ENCODE data around the gene BTRC. TPM values are rescaled to one million over a fixed set of nuclear protein-coding genes. Genes with fewer than 3 reads are reported as not detected.
"Not testable (repeated sequence)": the region's sequence is repeated elsewhere in the genome, so short reads cannot be mapped to it uniquely, and the experiment has no call there.

The BTRC gene
- total RNA-seq: 33.2 TPM
- long read RNA-seq, full-length matches to known transcripts: 4 of 18 reads
- long read RNA-seq, partial matches to known transcripts: 10 of 18 reads
- long read RNA-seq, other reads (novel, unspliced or antisense): 4 of 18 reads

DNA sequence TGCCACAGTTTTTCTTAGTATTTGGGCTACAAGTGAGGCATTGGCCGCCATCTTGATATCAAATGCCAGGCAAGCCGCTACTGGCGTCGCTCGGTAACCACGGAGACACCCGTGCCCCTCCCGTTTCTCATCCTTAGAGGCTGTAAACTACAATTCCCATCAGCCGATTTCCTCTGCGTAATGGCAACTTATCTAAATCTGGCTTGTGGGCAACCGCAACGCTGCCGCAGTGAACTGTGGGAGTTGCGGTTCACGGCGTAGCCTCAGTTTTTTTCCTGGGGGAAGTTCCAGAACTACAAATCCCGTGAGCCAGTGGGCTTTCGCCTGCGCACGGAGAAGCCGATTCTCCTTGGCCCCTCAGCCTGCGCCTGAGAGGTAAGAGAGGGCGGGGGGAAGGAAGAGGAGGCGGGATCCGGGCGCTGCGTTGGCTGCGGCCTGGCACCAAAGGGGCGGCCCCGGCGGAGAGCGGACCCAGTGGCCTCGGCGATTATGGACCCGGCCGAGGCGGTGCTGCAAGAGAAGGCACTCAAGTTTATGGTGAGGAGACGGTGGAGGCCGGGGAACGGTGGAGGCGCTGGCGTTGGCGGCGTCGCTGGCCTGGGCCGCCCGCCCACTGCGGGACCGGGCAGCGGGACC lies at the start of gene BTRC:
Gene BTRC (plus strand): TSS at position 474 of the 636 bp plus-strand sequence. CDS start 16 bp downstream, at position 490.
- ATAC-seq: peak; percentile 98
- DNase-seq: peak; percentile 96
- intact Hi-C loops (cut with micrococcal nuclease): no loop called here

DNA sequence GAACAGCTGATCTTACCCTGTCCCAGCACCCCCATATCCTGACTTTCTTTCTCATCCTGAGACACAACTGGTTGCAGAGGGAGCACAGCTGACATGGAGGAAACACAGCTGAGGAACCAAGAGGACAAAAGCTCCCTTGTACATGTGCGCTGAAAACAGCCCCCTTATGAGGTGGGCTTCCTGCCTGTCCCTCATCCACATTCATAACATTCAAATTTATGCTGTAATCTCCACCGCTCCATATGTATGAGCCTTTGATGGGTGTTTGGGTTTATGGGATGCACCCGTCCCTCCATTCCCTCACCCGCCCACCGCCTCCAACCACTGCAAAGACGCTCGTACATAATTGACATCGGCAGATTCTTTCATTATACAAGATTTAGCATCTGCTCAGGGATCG lies 49.6 kb upstream of the BTRC start:
- ATAC-seq: no peak
- intact Hi-C loops (cut with micrococcal nuclease): loop anchor here (10.0 kb wide), 1 partner anchor 140 kb away; no protein-coding TSS in a partner anchor
- no peak for DNase-seq

DNA sequence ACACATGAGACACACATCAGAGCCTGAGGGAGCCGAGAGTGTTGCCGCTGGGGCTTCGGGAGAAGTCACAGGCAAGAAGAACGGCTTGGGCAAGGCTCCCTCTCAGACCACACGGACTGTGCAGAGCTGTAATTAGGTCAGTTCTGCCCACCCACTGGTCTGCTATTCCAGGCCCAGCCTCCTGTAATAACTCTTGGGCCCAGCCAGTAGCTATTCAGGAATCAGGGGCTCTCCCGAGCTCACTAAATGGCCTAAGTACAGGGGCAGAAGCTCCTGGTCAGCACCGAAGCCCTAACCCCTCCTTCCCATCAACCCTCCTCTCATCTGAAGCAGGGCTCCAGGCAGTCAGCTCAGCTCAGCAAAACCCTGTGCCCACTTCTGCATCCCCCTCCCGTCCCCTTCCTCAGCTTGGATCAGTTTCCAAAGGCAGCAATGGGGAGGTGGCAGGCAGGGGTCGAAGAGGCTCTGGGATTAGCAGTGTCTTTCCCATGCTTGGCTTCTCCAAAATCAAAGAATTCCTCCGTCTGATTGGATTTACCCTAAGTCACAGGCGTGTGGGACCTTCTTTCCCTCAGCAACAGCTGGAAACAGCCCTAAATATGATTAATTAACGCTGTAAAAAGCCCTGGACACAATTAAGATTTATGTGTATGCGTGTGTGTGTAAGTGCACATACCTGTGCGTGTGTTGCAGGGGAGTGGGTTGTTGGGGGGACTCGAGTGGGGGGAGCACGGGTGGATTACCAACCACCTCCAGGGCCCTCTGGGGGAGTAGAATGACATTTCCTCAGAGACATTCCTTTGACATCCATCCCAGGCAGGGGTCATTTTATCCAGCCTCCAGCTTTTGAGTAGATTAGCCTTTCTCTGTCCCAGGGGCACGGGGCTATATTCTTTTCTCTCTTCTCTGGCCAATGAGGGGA lies 48.4 kb upstream of the BTRC start:
- ATAC-seq (no peak), DNase-seq (no peak)
- intact Hi-C loops (cut with micrococcal nuclease): loop anchor here (10.0 kb wide), 1 partner anchor 139 kb away; no protein-coding TSS in a partner anchor

DNA sequence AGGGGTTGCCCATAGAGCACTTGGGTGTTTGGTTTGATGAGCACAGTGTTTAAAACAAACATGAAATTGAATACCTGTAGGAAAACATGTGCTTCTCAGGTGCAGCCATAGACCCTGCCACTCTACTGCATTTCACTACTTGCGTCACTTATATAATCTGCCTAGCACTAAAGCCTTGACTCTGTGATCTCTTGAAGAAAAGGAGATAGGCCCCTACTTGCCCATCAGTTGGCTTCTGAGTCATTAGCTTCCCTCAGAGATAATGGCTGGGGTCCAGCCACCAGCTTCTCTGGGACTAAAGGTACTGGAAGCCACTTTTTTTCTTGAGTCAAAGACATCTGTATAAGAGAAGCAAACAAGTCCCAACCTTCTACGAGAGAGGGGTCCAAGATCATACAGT lies 45.9 kb upstream of the BTRC start:
- intact Hi-C loops (cut with micrococcal nuclease): loop anchor here (10.0 kb wide), 1 partner anchor 137 kb away; no protein-coding TSS in a partner anchor
- DNase-seq (no peak), ATAC-seq (no peak)

- no peak for DNase-seq
- ATAC-seq: no peak
These were observed 43.3 kb upstream of the BTRC start for GRCh38 chr10:101310529-101311184.

DNA sequence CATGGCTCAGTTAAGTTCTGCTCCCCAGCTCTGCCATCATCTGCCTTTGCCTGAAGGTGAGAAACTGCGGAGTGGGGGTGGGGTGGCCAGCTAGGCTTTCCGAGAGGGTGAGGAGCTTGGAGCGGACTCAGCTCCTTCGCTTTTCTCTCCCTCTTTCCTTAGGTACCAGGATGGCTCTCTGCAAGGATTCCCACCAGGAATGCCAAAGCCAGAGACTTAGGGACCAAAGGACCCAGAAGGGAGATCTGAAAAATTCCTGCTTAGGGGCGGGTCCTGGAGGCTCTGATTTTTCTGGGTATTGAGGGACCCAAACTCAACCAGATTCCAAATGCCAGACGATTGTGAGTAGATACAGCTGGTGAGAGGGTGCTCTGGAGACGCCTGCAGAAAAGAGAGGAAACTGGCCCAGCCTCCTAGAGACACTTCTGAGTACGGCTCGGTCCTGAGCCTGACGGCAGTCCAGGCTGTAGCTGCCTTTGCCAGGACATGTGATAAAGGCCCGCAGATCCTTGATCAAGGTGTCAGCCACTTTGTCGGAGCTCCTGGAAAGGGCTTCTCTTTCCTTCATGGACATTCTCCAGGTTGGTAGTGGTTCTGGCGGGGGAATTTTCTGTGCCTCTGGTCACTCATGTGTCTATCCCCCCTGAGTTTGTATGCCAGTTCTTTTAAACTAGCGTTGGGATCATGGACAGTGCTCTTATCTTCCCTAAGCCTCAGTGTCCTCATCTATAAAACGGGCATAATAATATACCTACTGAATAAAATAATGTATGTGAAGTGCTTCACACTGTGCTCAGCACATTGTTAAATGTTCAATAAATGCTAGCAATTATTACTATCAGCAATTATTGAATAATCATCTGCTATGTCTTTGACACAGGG lies 42.5 kb upstream of the BTRC start:
- DNase-seq (peak; percentile 40), ATAC-seq (peak; percentile 77)
- intact Hi-C loops (cut with micrococcal nuclease): no loop called here

More at GRCh38 chr10:101310529-101311184, 43.3 kb upstream of the BTRC start:
- intact Hi-C loops (cut with micrococcal nuclease): no loop called here

DNA sequence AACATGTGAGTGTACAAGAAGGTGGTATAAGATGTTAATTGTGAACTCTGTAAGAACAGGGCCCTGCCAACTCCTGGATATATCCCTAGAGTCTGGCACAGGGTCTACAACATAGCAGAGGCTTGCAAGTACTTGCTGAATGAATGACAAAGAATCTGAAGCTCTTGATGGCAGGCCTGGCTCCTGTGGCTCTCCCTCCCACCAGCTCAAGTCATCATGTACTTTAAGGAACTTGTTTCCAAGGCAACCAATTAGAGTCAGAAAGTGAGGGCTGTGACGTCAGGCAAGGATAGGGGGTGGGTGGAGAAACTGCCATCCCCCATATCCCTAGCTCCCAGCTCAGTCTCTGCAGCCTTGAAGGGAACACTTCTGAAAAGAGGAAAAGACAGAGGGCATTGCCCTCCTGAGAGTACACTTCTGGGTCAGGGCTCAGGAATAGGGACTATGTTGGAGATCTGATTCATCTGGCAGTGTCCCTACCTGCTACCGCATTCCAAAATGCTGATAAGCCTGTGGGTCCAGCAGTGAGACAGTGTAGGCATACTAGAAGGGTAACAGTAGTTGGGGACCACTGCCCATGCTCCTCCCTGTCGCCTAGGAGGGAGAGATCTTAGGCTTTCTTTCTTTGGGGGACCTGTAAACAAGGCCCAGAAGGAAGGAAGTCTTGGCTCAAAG lies 34.6 kb upstream of the BTRC start:
- DNase-seq: no peak
- no peak for ATAC-seq

DNA sequence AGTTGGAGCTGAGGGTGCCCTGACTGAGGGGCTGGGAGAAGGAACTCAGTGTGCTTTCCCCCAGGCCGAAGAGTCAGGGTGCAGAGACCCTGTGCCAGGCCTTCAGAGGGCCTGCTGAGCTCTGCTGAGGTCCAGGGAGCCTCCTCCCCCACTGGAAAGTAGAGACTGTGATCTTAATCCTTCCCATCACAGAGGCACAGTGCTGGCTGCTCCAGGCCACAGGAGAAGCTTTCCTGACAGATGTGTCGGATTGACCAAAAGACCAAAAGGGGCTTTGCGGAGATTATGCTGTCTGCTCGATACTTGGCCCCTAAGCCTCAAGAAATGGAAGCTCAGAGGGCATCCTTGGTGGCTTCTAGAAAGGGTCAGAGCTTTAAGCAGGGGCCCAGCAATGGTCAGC lies 32.9 kb upstream of the BTRC start:
- ATAC-seq: no peak
- intact Hi-C loops (cut with micrococcal nuclease): no loop called here
- DNase-seq: no peak

More for the DNA sequence above, 34.6 kb upstream of the BTRC start:
- intact Hi-C loops (cut with micrococcal nuclease): no loop called here

GRCh38 chr10:101322266-101323108 lies 31.5 kb upstream of the BTRC start:
- no peak for ATAC-seq
- no peak for DNase-seq
- intact Hi-C loops (cut with micrococcal nuclease): no loop called here

GRCh38 chr10:101323495-101323894 lies 30.5 kb upstream of the BTRC start:
- DNase-seq: no peak

GRCh38 chr10:101327454-101327853 lies 26.5 kb upstream of the BTRC start:
- DNase-seq; ATAC-seq; intact Hi-C loops (cut with micrococcal nuclease): not testable (repeated sequence)

More at GRCh38 chr10:101323495-101323894, 30.5 kb upstream of the BTRC start:
- ATAC-seq: no peak
- intact Hi-C loops (cut with micrococcal nuclease): no loop called here

GRCh38 chr10:101329341-101330032 lies 24.5 kb upstream of the BTRC start:
- no peak for DNase-seq
- intact Hi-C loops (cut with micrococcal nuclease): no loop called here
- ATAC-seq: no peak

DNA sequence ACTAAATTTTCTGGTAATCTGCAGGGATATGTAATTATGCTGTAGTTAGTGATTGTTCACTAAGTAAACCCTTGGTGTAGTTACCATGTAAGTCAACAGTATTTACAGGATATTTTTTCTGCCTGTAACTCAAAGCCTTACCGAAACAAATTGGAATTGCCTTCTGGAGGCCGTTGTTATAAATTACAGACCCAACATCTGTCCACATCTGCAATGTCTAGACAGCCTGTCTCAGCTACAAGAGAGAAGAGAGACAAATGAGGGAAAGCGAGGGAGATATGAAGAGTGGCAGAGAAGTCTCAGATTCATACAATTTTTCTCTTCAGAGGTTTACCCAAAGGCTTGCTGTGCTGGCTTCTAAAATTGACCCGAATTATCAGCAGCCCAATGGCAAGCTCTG lies 23.7 kb upstream of the BTRC start:
- DNase-seq (no peak), ATAC-seq (no peak)
- intact Hi-C loops (cut with micrococcal nuclease): no loop called here

GRCh38 chr10:101330631-101331225 lies 23.2 kb upstream of the BTRC start:
- no peak for ATAC-seq
- DNase-seq: no peak
- intact Hi-C loops (cut with micrococcal nuclease): no loop called here

- intact Hi-C loops (cut with micrococcal nuclease): no loop called here
- ATAC-seq (no peak), DNase-seq (no peak)
These were observed 22.0 kb upstream of the BTRC start for GRCh38 chr10:101331956-101332355.

DNA sequence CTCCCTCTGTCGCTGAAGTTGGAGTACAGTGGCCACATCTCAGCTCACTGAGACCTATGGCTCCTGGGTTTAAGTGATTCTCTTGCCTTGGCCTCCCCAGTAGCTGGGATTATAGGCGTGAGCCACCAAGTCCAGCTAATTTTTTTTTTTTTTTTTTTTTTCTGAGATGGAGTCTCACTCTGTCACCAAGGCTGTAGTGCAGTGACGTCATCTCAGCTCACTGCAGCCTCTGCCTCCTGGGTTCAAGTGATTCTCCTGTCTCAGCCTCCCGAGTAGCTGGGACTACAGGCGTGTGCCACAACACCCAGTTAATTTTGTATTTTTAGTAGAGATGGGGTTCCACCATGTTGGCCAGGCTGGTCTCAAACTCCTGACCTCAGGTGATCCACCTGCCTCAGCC lies 19.7 kb upstream of the BTRC start:
- DNase-seq; intact Hi-C loops (cut with micrococcal nuclease); ATAC-seq: not testable (repeated sequence)
